GM19467 (cell line): ENCODE data around the gene HSPB2.

Experiments
- ATAC-seq: cut with Tn5 transposase; IDR thresholded peaks from one replicate; pipeline ENCODE4 v1.9.1; 2021; ENCODE audit warnings: mild to moderate bottlenecking, moderate library complexity; ENCODE audit not compliant: unreplicated experiment

The HSPB2 gene

GRCh38 chr11:111937461-111937769 lies 24.9 kb downstream of the HSPB2 start:
- no peak for ATAC-seq

- ATAC-seq = no peak
Measured at GRCh38 chr11:111937844-111938243, 25.3 kb downstream of the HSPB2 start.

GRCh38 chr11:111938687-111939160 lies 26.2 kb downstream of the HSPB2 start:
- ATAC-seq = peak; percentile 69

GRCh38 chr11:111939836-111940604 lies 27.5 kb downstream of the HSPB2 start:
- no peak for ATAC-seq

GRCh38 chr11:111941963-111942362 lies 29.4 kb downstream of the HSPB2 start:
- no peak for ATAC-seq

- no peak for ATAC-seq
Measured at GRCh38 chr11:111942829-111943228, 30.3 kb downstream of the HSPB2 start.

- no peak for ATAC-seq
Measured at GRCh38 chr11:111944139-111944538, 31.6 kb downstream of the HSPB2 start.

- no peak for ATAC-seq
Measured at GRCh38 chr11:111944651-111945051, 32.1 kb downstream of the HSPB2 start.

- no peak for ATAC-seq
Measured at GRCh38 chr11:111945198-111945597, 32.7 kb downstream of the HSPB2 start.

GRCh38 chr11:111946499-111946898 lies 34.0 kb downstream of the HSPB2 start:
- ATAC-seq = no peak

- no peak for ATAC-seq
Measured at GRCh38 chr11:111947143-111947542, 34.6 kb downstream of the HSPB2 start.

GRCh38 chr11:111949519-111950426 lies 37.2 kb downstream of the HSPB2 start:
- ATAC-seq = no peak

- no peak for ATAC-seq
Measured at GRCh38 chr11:111951565-111951964, 39.0 kb downstream of the HSPB2 start.

GRCh38 chr11:111954154-111954553 lies 41.6 kb downstream of the HSPB2 start:
- no peak for ATAC-seq

GRCh38 chr11:111957663-111958444 lies 45.3 kb downstream of the HSPB2 start:
- ATAC-seq = no peak

GRCh38 chr11:111960916-111961315 lies 48.4 kb downstream of the HSPB2 start:
- ATAC-seq = no peak

GRCh38 chr11:111961389-111962300 lies 49.1 kb downstream of the HSPB2 start:
- no peak for ATAC-seq
